ENCODE data around the gene GLYATL1. TPM values are rescaled to one million over a fixed set of nuclear protein-coding genes. Genes with fewer than 3 reads are reported as not detected.

The GLYATL1 gene
- total and polyA plus RNA-seq, 8 donors, result 2.4 to 6.0 (median 4.4) TPM; not detected in 2

- no peak overlapping the region for H3K4me3 ChIP-seq
- no peak overlapping the region for H3K27ac ChIP-seq
- TF ChIP-seq, protein P1, sequence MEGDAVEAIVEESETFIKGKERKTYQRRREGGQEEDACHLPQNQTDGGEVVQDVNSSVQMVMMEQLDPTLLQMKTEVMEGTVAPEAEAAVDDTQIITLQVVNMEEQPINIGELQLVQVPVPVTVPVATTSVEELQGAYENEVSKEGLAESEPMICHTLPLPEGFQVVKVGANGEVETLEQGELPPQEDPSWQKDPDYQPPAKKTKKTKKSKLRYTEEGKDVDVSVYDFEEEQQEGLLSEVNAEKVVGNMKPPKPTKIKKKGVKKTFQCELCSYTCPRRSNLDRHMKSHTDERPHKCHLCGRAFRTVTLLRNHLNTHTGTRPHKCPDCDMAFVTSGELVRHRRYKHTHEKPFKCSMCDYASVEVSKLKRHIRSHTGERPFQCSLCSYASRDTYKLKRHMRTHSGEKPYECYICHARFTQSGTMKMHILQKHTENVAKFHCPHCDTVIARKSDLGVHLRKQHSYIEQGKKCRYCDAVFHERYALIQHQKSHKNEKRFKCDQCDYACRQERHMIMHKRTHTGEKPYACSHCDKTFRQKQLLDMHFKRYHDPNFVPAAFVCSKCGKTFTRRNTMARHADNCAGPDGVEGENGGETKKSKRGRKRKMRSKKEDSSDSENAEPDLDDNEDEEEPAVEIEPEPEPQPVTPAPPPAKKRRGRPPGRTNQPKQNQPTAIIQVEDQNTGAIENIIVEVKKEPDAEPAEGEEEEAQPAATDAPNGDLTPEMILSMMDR (IDR thresholded peaks at IDR 0.05), result no peak
- no peak for ATAC-seq
- no peaks in the 10 kb centered on the region for H3K4me1 ChIP-seq
- DNase-seq, result no peak
- no peaks in the 10 kb centered on the region for H3K36me3 ChIP-seq
- H3K27me3 ChIP-seq, result no peaks in the 10 kb centered on the region
- H3K9me3 ChIP-seq, result peaks cover 0 to 25% of the 10 kb centered on the region in 2 donors
- intact Hi-C loops (cut with DNase I), result no loop called here
Observed at GRCh38 chr11:58913685-58914084, 25.6 kb upstream of the GLYATL1 start.

GRCh38 chr11:58914821-58915543 is 24.3 kb upstream of the GLYATL1 start:
- no peaks in the 10 kb centered on the region for H3K4me1 ChIP-seq
- no peaks in the 10 kb centered on the region for H3K27me3 ChIP-seq
- no peaks in the 10 kb centered on the region for H3K36me3 ChIP-seq
- DNase-seq (no peak), ATAC-seq (no peak)
- H3K4me3 ChIP-seq, result no peak overlapping the region
- H3K27ac ChIP-seq, result no peak overlapping the region
- intact Hi-C loops (cut with DNase I), result no loop called here
- TF ChIP-seq, protein P1 (IDR thresholded peaks at IDR 0.05), result no peak
- H3K9me3 ChIP-seq, result peaks cover 0 to 25% of the 10 kb centered on the region in 2 donors

GRCh38 chr11:58916637-58917036 is 22.7 kb upstream of the GLYATL1 start:
- ATAC-seq, result no peak
- no peaks in the 10 kb centered on the region for H3K27me3 ChIP-seq
- TF ChIP-seq, protein P1 (IDR thresholded peaks at IDR 0.05), result no peak
- intact Hi-C loops (cut with DNase I), result no loop called here
- no peaks in the 10 kb centered on the region for H3K36me3 ChIP-seq
- H3K9me3 ChIP-seq, result peaks cover 0 to 25% of the 10 kb centered on the region in 2 donors
- DNase-seq, result no peak
- no peak overlapping the region for H3K4me3 ChIP-seq
- H3K4me1 ChIP-seq, result no peaks in the 10 kb centered on the region
- no peak overlapping the region for H3K27ac ChIP-seq

DNA sequence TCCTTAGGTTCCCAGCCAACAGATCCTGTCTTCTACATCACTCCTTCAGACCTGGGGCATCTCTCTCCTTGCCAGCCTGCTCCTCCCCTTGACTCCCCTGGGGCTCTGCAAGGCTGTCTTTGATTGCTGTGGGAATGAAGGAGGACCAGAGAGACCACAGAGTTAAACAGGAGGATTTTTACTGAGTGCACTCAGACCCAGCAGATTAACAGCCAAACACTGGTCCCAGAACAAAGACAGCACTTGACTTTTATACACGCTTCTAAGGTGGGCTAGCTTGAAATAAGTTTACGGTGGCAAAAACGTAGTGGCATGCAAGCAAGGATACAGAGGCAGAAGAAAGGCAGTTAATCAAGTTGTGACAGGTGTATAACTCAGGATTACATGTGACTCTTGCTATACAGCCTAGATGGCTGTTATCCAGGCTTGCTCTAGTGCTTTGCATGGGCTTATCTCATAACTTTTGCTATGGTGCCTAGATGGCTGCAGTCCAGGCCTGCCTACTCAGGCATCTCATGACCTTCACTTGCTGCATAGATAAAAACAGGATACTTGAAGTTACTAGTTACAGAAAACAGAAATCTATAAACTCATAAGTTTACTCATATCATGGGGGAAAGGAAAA is 22.0 kb upstream of the GLYATL1 start:
- intact Hi-C loops (cut with DNase I), result no loop called here
- Histone ChIP-seq H3K4me3 (no peak overlapping the region), H3K4me1 (no peaks in the 10 kb centered on the region), H3K27ac (no peak overlapping the region), H3K36me3 (no peaks in the 10 kb centered on the region), H3K9me3 (peaks cover 0 to 25% of the 10 kb centered on the region in 2 donors), H3K27me3 (no peaks in the 10 kb centered on the region)
- TF ChIP-seq, protein P1 (IDR thresholded peaks at IDR 0.05), result no peak
- no peak for DNase-seq
- no peak for ATAC-seq

GRCh38 chr11:58919561-58919960 is 19.7 kb upstream of the GLYATL1 start:
- Histone ChIP-seq H3K4me1 (no peaks in the 10 kb centered on the region), H3K9me3 (peaks cover 0 to 25% of the 10 kb centered on the region in 2 donors), H3K27me3 (no peaks in the 10 kb centered on the region), H3K36me3 (no peaks in the 10 kb centered on the region), H3K4me3 (no peak overlapping the region), H3K27ac (no peak overlapping the region)
- no peak for ATAC-seq
- no peak for DNase-seq
- intact Hi-C loops (cut with DNase I), result no loop called here
- TF ChIP-seq, protein P1 (IDR thresholded peaks at IDR 0.05), result no peak

Data from left lung (tissue), 10 donors.